Stimulated activated CD4-positive, alpha-beta T cell treated with anti-CD3 and anti-CD28 coated beads, Interleukin-15, amount 100 ng/mL, for 24 hours (primary cell): ENCODE results near the gene FHAD1.
A peak's percentile ranks its signal among the peaks of the same experiment; 100 is the strongest.

ENCODE experiments used
- DNase-seq: peaks from one replicate; pipeline ENCODE4 v3.0.0-alpha.2; 2020

FHAD1 gene

DNA sequence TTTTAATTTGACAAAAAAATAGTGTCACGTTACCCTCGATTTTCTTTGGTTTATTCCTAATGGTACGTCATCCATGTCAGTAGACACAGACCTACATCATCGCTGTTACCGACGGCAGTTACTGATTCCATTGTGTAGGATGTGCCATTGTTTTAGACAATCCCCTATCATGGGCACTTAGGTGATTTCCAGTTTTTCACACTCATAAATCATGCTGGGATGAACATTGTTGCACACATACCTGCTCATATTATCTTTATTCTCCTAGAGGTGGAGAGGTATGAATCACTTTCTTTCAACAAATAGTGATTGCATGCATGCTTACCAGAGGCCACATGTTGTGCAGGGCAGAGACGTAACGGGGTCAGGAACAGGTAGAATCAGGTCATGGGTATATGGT is 83.0 kb downstream of the FHAD1 start:
- no peak for DNase-seq

DNA sequence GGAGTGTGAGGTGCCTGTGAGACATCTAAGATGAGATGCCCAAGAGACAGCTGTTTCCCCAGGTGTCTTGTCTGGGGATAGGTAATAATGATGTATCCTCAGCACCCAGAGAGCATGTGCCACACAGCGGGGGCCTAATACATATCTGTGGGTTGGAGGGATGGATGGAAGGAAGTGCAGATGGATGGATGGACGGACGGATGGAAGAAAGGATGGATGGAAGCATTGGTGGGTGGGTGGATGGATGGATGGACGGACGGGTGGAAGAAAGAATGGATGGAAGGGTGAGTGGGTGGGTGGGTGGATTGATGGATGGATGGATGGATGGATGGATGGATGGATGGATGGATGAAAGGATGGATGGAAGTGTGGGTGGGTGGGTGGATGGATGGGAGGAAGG is 84.2 kb downstream of the FHAD1 start:
- DNase-seq: no peak

DNA sequence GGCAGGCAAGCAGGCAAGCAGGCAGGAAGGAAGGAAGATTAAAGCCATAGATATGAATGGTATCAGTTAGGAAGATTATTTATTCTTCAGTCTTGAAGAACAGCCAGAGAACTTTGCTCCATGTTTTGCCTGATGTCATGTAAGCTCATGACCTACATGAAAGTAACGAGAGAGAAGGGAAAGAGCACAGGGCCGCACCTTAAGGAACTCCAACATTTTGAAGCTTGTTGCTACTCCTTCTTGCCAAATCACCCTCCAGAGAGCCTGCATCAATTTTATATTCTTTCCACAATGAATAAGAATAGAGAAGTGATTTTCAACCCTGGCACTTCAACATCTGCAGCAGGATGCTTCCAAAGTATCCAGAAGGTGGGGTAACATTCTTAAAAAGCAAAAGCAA is 84.7 kb downstream of the FHAD1 start:
- no peak for DNase-seq

DNA sequence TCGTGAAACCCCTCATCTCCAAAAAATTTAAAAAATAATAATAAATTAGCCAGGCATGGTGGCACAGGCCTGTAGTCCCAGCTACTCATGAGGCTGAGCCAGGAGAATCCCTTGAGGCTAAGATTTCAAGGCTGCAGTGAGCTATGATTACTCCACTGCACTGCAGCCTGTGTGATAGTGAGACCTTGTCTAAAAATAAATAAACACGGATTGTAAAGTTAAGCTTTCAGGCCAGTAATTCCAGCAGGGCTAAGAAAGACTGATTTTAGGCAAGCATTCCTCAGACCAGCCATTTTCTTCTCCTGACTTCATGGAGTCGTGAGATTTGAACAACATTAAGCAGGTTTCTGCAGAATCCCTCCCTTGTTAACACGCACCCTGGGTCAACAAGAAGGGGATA is 85.5 kb downstream of the FHAD1 start:
- DNase-seq: no peak

DNA sequence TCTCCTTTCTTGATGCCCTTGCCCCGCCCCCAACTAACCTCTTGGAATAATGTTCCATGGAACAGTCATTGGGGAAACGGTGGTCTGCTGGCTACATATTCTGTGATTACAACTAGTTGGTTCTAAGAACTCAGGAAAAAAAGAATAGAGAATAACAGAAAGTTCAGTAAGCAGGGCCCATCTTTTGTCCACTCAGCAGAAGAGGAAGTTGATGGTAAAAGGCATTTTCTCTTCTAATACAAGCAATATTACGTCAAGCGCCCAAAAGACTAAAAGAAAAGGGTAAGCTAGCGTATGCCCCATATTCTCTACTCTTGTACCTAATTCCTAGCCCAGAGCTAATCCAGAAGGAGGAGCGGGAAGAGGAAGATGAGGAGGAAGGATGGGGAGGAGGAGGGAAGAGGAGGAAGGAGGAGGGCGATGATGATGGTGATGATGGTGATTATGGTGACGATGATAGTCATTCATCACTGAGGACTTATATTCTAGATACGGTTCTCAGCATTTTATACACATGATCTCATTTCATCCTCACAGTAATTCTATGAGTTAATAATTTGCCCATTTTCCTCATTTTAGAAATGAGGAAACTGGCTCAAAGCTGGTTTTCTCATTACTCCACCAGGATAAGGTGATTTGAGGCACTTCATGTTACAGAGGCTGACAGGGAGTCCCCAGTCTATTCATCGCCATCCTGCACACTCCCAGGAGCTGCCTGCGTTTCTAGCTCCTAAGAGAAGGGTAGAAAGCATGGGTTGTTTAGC is 86.1 kb downstream of the FHAD1 start:
- DNase-seq: no peak

DNA sequence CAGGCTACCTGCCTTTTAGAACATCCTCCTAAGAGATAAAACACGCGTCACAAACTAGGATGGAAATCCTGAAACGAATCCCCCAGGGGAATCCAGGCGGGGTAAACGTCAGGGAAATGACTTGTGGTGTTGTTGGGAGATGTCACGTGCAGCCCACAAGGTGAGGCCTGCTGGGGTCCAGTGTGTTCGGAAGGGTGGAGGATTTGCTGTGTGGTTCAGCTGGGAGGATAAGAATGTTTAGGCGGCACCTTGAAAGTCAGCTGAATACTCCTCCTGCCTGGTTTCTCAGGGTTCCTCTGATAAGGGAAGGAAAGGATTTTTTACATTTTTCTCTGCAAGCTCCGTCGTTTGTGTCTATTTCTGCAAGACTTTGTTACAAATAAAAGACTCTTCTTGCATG is 88.0 kb downstream of the FHAD1 start:
- no peak for DNase-seq

DNA sequence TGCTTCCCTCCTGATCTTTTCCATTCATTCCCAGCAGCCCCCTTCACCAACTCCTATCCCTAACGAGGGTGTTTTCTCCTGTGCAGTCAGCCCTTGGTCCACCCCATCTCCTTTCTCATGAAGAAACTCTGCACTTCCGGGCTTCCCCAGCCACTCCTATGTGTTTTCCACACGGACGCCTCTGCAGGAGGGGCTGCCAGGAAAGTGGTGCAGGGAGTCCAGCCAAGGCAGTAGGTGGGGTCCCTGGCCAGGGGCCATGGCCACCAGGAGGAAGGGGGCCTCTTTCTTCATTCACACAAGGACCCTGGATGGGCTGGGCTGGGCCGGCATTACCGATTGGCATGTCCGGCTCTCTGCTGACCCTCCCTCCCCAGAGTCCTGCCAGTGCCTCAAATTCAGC is 89.8 kb downstream of the FHAD1 start:
- DNase-seq: no peak

DNA sequence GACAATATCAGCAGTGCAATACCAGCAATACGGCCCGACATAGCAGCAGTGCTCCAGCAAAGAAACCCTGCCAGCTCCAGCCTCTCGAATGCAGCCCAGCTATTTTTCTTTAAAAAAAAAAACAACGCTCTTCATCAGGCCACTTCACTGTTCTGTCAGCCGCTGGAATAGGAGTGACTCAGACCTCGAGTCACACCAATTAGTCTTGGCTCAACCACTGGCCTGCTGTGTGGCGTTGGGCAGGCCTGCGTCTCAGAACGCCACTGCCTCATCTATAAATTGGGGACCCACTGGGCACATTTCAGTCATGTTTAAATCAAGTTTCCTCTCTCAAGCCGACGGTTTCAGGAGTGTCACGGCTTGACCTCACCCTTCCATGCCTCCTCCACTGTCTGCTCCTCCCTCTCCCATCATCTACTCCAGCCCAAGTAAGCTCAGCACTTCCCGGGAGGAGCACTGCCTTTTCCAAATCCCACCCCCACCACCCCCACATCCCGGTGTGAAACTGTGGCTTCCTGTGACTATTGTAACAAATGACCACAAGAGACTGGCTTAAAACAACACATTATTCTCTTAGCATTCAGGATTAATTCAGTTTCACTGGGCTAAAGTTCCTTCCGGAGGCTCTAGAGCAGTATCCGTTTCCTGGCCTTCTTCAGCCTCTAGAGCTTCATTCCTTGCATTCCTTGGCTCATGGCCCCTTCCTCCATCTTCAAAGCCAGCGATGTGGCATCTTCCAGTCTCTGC is 90.8 kb downstream of the FHAD1 start:
- DNase-seq: no peak

DNA sequence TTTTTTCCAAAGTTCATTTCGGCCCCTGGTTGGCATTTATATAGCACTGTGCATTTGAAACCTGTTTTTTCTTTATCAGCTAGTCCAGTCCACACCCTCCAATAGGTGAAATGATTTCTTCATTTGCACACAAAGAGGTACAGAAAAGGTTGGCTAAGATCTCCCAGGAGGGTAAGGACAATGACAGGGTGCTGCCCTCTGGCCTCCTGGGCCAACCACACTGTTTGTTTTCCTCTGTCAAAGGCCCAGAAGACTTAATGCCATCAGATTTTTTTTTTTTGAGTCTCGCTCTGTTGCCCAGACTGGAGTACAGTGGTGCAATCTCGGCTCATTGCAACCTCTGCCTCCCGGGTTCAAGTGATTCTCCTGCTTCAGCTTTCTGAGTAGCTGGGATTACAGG is 92.5 kb downstream of the FHAD1 start:
- no peak for DNase-seq

DNA sequence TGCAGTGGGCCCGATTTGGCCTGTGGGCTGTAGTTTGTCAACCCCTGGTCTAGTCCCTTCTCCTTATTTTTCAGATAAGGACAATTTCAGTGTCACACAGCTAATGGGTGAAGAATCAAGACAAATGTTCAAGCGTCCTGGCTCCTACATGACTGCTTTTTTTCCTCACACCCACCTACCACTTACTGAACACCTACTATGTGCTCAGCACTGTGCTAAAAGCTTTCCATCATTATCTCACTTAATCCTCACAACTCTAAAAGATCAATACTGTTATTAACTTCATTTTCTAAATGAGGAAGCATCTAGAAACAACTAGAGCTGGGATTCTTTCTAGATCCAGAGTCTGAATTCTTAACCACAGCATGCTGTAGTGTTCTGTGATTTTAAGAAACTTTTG is 94.2 kb downstream of the FHAD1 start:
- no peak for DNase-seq

DNA sequence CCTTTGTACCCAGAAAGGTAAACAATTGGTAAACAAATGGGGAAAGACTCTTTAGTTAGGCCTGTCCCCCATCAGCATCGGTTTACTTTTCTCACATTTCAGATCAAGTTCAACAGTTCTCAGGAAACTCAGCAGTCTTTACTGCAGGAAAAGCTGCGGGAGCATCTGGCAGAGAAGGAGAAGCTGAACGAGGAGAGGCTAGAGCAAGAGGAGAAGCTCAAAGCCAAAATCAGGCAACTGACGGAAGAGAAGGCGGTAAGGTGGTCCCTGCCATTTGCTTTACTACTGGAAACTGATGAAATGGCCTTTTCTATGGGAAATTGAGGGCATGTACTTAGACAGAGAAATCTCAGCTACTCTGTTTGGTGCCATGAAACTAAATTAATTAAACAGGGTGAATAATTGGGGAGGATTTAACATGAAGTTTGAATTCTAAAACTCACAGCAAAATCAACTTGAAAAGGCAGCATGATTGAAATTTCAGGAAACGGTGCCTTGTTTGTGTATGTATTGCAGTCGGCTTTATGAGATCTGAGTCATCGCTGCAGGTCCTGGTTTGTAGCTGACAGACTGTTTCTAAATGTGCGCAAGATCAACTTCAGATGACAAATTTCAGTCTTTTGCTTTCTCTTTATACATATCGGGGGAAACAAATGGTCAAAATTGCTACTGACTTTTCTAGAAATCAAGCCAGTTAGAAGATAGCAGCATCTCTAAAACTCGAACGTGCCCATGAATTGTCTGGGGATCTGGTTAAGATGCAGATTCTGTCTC is 94.8 kb downstream of the FHAD1 start:
- no peak for DNase-seq

DNA sequence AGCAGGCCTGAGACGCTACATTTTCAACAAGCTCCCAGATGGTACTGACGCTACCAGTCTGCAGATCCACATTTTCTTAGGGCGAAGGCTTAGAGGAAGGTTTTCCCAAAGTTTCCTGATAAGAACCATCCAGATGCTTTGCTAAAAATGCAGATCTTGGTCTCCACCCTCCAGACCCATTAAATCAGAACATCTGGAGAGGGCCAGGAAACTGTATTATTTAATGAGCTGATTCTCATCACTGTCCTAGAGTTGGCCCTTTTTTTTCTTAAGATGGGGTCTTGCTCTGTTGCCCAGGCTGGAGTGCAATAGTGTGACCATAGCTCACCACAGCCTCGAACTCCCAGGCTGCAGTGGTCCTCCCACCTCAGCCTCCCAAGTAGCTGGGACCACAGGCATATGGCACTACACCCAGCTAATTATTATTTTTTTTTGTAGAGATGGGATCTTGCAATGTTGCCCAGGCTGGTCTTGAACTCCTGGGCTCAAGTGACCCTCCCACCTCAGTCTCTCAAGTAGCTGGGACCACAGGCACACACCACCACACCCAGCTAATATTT is 95.5 kb downstream of the FHAD1 start:
- no peak for DNase-seq

DNA sequence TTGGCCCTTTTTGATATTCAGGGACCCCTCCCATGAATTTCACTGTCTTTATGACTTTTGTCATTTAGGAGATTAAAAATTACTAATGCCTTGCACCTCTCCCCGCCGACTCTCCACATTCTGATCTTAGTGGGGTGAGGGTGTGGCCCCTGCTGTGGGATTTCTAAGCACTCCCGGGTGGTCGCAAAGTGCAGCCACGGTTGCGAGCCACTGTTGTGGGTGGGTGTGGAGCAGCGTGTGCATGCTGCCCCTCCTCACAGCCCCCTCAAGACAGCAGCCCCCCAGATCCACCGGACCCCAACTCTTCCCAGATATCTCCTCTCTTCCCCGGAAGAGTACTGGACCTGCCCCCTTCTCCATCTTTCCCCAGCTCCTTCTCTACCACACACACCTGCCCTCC is 96.1 kb downstream of the FHAD1 start:
- DNase-seq: no peak

DNA sequence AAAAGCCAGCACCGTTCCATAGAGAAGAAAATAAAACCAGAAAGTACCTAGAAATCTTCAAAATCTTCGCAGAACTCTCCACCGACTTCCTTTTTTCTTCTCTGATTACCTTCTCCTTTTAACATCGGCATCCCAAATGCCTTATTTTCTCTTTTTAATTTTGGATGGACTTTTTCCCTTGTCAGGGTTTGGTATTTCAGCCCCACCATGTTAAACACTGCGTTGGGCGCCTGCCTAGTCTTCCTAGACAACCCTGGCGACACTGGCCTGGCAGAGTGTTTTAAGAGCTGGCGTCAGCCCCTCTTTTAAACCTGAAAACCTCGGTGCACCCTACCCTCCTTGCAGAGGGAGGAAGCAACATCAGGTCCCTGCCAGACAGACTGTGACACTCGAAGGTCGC is 96.7 kb downstream of the FHAD1 start:
- no peak for DNase-seq

DNA sequence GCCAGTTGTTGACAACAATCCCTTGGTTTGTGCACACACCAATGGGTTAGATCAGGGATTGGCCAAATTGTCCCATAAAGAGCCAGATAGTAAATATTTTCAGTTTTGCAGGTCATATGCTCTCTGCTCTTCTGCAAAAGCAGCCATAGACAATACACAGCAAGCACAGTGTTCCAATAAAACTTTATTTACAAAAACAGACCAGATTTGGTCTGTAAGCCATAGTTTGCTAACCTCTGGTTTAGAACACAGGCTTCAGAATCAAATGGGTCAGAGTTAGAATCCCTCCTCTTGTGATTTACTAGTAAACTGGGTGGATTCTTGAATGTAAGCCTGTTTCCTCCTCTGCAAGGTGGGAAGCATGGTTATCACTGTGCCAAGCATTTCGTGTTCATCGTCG is 97.4 kb downstream of the FHAD1 start:
- no peak for DNase-seq

DNA sequence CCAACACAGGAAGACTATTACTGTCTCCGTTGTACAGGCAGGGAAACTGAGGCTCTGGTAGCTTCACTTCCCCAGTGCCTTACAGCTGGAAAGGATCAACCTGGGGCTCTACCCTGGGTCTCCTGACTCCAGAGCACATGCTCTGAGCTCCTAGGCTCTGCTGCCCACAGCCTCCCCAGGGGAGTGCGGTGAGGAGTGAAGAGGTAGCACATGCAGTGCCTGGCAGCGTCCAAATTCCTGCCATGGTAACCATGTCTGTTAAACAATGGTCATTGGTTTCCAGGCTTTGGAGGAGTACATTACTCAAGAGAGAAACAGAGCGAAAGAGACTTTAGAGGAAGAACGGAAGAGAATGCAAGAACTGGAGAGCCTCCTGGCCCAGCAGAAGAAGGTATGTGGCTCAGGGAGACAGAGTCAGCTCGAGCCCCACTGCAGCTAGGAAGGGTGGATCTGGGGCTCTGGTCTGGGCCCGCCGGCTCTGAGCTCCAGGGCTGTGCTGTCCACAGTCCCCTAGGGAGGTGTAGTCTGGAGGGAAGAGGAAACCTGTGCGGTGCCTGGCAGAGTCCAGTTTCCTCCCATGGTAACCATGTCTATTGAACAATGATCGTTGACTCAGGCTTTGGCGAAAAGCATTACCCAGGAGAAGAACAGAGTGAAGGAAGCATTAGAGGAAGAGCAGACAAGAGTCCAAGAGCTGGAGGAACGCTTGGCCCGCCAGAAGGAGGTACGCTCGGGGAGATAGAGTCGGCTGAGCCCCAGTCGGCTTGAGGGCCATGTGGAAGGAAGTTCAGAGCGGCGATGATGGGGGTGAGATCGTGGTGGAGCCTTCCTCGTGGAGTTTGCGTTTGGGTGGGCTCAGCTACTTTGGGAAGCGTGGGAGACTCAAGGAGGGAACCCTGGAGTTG is 98.0 kb downstream of the FHAD1 start:
- no peak for DNase-seq

DNA sequence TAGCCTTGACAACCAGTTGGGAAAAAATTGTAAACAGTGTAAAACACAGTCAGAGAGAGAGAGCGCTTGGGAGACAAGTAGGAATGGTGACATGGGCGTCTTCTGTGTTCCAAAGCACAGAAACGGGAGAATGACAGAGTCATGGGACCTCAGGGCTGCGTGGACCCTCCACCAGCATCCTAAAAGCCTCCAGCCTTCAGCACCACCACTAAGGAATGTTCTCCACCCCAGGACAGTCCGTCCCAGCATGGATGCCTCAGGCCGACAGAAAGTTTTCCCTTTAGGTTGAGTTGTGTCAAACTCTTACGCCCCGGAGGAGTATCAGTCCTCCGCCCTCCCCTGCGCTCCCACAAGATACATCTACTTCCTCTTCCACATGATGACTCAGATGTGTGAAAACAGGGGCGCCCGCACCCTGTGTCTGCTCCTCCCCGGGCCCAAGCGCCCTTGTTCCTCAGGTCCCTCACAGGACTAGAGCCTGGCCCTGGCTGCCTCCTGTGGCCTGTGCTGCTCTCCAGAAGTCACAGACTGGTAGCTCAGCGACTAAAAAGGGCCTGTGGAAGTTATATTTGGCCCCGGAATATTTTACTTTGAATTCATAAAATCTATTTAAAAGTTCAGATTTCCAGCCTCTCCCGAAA is 98.8 kb downstream of the FHAD1 start:
- DNase-seq: peak; percentile 66

DNA sequence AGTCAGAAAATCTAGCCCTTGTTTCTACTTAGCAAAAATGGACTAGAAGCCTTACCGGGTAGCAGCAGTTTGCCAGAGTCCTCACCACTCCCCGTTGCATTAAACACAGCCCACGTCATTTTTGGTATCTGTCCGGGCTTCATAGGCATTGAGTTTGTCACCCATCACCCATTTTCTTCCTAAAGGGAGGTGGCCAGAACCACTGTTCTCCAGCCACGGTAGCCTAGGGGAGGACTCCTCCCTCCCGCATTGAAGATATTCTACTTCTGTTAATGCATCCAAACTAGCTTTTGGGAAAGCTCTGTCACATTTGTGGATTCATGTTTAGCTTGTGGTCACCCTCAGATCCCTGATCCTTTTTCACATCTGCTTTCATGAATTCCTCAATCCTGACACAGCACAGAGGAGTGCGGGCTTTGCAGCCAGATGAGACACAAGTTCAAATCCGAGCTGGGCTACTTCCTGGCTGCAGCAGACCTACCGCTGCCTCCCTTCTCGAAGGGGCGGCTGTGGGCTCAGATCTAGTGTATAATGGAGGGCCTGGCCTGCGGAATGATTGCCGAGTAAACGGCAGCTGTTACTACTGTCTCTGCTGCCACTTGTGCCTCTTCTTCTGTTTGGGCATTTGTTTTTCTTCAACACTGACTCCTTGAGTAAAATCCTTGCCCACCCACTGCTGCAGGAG is 99.5 kb downstream of the FHAD1 start:
- DNase-seq: no peak

DNA sequence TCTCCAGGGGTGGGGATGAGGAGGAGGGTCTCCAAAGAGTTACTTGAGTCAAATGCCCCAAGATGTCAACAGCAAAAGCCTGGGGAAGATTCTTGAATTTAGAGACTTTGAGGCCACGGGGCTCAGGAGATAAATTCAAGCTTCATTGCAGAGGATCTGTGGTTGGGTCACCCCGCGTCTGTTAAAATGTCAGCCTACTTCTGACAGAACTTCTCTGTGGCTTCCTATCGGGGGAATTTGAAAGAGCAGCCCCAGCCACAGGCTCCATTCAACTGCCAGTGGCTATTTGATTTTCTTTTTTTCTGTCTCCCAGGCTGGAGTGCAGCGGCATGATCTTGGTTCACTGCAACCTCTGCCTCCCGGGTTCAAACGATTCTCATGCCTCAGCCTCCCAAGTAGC is 100.2 kb downstream of the FHAD1 start:
- DNase-seq: no peak

DNA sequence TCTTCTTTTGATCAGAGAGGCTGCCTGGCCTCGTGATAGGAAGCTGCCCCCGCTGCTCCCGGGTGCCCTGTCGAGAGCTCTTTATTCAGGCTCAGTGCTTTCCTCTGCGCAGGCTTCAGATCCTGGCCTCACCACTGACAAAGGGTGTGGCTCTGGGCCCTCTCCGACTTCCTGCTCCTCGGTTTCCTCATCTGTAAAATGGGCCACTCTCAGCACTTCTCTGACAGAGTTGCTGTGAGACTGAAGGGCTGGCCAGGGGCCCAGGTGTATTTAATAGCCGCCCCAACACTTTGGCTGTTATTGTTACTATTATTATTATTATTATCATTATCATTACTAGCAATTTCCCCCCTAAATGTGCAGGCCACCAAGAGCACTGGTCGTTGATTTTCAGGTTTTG is 101.6 kb downstream of the FHAD1 start:
- DNase-seq: no peak

DNA sequence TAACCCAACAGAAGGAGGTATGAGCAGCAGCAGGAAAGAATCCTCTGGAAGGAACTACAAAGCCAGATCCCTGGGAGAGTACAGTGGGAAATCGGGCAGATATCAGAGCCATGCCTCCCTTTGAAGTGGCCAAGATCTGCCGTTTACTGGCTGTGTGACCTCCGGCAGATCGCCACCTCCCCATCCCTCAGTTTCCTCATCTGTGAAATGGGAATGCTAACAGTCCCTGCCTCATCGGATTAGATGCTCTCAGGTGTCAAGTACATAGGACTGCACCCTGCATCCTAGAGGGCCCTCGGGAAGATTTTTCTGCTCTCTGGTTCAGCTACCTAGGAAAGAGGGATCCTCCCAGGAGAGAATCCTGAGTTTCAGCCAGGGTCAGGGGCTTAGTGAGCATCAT is 102.1 kb downstream of the FHAD1 start:
- DNase-seq: no peak
